IPS-NIHi7 (cell line): ENCODE data around the gene ADAM17.

Source experiments
- DNase-seq: peaks from one replicate; pipeline ENCODE4 v3.0.0; 2012; ENCODE audit warnings: mixed read lengths; ENCODE audit errors: extremely low spot score

Gene ADAM17

DNA sequence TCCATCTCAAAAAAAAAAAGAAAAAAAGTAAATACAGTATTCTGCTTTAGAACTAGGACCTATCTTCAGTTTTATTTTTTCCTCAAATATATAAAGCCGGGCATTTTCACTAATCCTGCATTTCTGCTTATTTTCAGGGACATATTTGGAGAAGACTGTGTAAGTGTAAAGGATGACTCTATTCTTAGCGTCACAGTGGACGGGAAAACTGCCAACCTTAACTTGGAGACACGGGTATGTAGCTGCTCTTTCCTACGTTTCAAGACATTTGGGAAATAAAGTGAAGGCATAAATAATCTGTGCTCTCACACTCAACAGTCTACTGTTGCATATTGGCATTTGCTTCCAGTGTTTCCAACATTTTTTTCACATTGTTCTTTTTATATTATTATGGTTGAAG is 84.4 kb downstream of the ADAM17 start:
- DNase-seq = no peak

DNA sequence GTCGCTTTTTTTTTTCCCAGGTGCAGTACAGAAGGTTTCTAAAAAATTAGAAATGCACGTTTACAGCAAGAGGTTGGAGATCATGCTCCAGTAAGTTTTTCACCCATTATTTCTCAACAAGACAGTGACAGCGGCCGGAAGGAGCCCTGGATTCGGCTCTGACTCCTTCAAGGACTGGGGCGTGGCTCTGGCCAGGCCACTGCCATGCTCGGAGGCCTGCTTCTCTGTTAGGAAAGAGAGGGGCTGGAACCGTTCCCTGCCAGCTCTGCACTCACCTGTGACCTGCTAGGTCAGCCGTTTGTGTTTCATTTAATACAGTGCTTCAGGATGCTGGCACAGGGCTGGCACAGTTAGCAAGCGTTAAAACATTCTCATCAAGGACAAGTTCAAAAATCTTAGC is 87.9 kb downstream of the ADAM17 start:
- no peak for DNase-seq

DNA sequence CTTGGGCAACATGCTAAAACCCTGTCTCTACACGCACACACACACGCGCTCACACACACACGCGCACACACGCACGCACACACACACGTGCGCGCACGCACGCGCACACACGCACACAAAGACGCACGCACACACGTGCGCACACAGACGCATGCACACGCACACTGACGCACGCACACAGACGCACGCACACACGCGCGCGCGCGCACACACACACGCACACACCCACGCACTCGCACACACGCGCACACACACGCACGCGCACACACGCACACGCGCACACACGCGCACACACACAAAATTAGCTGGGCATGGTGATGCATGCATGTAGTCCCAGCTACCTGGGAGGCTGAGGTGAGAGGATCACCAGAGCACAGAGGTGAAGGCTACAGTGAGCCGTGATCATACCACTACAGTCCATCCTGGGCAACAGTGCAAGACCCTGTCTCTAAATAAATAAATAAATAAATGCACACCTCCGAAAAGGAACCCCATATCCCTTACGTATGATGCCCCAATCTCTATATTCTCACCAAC is 89.4 kb downstream of the ADAM17 start:
- no peak for DNase-seq

DNA sequence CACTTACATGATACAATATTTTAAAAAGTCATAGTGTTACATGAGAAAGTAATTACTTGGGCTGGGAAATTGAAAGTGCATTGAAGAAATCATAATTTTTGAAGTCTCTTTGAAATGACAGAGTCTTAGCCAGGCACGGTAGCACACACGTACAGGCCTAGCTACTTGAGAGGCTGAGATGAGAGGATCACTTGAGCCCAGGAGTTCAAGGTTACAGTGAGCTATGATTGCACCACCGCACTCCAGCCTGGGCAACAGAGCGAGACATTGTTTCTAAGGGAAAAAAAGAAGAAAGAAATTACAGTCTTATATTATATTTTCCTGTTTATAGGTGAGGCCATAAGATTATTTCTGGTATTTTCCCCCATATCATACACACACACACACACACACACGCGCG is 90.5 kb downstream of the ADAM17 start:
- no peak for DNase-seq

DNA sequence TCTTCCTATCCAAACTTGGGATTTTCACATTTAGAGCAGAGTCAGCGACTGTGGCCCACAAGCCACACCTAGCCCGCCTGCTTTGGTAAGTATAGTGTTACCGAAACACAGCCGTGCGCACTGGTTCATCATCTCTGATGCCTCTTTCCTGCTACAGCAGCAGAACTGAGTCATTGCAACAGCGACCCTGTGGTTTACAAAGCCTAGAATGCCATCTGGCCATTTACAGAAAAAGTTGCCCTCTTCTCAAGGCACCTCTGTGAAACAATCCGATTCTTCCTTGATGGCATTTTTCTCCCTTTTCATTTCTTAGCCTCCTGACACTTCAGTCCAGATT is 92.0 kb downstream of the ADAM17 start:
- DNase-seq = no peak

DNA sequence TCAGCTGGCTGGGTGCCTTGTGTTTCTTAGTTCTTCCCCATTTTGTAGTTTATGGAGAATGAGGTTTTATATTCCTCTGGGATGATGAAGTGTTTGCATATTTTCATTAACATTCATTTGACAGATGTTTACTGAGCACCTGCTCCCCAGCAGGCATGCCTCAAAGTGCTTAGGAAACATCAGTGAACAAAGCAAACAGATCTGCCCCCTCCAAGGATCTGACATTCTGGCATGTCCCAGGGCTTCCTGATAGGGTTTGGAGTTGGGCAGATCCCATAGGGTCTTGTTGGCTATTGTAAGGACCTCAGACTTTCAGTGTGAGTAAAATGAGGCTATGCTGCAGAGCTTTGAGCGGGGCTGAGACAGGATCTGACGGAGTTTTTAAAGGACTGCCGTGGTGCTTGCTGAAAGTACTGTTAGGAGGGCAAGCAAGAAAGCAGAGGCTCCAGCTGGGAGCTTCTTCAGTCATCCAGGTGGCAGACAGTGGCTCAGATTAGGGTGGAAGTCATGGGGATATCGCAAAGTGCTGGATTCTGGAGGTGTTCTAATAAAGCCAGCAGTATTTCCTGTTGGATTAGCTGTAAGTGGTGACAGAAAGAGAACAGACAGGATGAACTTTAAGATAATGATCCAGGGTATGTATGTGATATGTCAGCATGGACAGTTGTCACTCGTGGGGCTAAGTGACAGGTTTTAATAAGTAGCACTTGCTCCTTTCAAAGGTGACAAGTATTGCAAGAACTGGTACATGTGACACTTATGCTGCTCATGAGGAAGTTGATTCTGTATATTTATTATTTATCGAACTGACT is 92.5 kb downstream of the ADAM17 start:
- no peak for DNase-seq

DNA sequence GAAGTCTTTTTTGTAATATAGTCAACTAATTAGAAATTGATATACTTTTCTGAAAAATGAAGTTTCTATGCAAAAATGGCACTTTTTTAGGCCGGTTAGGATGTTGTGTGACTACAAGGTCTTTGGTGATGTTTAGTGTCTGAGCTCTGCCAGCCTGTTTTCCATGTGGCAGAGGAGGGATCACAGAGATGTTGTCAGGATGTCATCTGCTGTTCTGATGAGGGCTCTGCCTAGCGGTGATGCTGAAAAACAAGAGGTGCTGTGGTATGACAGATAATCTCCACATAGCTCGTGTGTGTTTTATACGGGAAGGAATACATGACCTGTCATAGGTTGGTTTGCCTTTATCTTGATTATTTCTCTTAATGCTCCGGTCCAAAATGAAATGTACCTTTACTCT is 93.3 kb downstream of the ADAM17 start:
- no peak for DNase-seq

DNA sequence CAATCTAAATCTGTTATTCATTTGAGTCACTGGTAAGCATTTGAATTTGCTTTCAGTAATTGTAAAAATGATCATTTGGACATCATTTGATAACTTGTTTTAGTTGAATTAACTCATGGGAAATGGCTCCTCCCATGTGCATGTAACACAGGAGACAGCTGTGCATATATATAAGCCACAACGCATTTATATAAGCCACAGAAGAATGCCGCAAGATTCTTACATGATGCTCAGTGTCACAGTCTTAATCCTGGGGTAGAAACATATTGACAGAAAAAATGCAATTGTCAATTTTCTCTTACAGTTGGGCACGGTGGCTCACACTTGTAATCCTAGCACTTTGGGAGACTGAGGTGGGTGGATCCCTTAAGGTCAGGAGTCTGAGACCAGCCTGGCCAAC is 94.6 kb downstream of the ADAM17 start:
- no peak for DNase-seq

DNA sequence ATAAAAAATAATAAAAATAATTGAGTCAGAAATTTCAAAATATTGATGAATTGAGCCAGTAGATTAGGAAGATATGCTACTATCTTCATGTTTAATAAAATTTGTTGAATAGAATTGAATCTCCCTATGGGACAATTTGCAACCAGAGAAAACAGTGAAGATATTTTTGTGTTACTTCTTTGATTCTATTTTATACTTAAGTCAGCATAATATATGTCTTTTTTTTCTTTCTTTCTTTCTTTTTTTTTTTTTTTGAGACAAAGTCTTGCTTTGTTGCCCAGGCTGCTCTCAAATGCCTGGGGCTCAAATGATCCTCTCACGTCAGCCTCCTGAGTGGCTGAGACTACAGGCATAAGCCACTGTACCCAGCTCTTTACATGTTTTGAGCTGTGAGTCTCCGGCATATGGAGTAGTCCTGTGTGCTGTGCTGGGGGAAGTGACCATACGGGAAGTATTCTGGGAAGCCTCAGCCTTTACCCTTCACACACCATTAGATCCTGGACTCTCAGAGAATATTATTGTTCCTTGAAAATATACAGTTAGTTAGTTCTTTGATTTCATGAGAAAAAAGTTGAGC is 95.1 kb downstream of the ADAM17 start:
- no peak for DNase-seq

DNA sequence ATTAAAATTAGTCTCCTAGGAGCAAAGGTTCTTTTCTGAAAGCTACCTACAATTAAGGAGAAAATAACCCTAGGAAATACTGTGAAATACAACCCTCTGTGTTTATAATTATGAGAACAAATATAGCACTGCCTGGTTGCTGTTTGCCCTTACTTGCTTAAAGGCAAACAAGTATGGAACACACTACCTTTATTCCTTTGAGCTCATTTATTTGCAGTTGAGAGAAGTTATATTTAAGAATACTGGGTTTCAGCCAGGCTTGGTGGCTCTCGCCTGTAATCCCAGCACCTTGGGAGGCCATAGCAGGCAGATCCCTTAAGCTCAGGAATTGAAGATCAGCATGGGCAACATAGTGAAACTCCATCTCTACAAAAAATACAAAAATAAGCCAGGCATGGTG is 104.4 kb downstream of the ADAM17 start:
- no peak for DNase-seq

DNA sequence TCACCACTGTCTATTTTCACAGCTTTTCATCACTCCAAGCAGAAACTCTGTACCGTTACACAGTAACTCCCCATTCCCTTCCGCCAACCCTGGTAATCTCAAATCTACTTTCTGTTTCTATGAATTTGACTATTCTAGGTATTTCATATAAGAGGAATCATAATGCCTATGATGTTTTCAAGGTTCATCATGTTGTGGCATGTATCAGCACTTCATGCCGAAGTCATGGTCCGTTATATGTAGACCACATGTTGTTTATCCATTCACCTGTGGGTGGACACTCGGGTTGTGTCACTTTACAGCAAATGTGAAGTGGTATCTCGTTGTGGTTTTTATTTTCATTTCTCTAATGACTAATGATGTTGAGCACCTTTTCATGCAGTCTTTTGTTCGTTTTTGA is 110.5 kb downstream of the ADAM17 start:
- no peak for DNase-seq

DNA sequence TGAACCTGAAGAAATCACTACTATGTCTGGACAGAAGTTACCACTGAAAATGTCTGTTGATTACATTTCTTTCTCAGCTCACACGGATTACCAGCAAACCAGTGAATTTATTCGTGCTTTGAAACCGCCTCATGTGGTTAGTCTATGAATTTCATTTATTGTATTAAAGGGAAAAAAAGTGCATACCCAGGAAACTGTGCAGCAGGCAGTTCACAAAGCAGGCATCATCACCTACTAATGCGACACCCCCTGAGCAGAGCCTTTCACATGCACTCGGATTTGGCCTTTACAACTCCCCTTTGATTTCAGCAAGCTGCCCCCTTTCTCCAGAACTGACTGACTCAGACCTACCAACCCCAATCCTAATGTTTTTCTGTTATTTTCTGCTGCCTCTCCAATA is 112.1 kb downstream of the ADAM17 start:
- no peak for DNase-seq

DNA sequence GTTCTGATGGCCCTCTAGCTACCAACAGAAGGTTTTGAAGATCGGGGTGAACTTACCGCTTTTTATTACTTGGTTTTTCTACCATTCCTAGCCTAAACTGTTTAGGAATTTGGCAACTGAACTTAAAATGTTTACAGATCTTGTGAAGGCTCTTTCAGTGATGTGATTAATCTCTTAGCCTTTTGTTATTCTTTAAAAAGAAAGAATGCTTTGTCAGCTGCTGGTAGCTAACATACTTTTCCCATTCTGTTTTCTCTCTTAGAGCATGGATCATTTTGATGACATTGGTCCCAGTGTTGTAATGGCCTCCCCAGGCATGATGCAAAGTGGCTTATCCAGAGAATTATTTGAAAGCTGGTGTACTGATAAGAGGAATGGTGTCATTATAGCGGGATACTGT is 114.1 kb downstream of the ADAM17 start:
- no peak for DNase-seq

DNA sequence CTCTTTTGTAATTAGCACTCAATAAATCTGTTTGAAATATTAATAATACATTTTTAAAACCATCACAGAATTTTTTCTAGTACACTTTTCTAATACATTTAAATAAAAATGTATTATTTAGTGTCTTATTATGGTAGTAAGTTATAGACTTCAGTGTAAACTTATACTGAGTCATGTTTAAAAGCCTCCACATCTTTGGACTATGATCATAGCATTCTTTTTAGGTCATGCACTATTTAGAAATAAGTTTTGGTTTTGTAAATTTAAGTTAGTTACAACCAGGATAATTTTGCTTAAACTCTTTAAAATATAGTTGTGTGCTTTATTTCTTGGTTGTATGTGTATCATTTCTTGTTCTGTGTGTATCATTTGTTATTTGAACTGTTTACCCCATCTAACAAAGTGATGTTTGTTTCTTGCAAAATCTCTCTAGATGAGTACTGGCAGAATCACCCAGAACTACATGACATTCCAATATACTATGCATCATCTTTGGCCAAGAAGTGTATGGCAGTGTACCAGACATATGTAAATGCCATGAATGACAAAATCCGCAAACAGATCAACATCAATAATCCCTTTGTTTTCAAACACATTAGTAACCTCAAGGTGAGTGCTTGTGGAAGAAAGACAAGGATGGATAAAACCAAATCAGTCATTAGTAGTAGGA is 115.4 kb downstream of the ADAM17 start:
- no peak for DNase-seq

DNA sequence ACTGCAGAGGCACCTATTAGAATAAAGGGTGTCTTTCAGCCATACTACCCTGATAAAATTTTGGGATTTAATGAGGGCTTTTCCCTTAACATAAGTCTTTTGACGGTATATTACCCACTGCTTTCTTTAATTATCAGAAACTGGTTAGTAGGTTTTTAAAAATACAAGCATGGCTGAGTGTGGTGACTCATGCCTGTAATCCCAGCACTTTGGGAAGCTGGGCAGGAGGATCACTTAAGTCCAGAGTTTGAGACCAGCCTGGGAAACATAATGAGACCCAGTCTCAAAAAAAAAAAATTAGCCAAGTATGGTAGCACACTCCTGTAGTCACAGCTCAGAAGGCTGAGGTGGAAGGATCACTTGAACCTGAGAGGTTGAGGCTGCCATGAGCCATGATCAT is 116.1 kb downstream of the ADAM17 start:
- no peak for DNase-seq
